Spinal cord (tissue), 10 donors: ENCODE results near the gene LRRC1. TPM values are rescaled to one million over a fixed set of nuclear protein-coding genes. Genes with fewer than 3 reads are reported as not detected.

Experiments used
- DNase-seq, 6 donors: peaks; one replicate each; pipeline versions ENCODE4 v3.0.0 to v3.0.0-alpha.2; 2013 to 2015; ENCODE audit warnings: low spot score in 6 of 6, low read depth in 4 of 6
- H3K27ac ChIP-seq: one replicate; pipeline ENCODE4 v1.5.1; 2013; ENCODE audit warnings: low read depth, low read length, control low read depth
- H3K27me3 ChIP-seq: one replicate; pipeline ENCODE4 v1.6.1; 2013; ENCODE audit warnings: low read length; ENCODE audit not compliant: control insufficient read depth, insufficient read depth
- H3K36me3 ChIP-seq: one replicate; pipeline ENCODE4 v1.6.1; 2013; ENCODE audit warnings: low read length; ENCODE audit not compliant: control insufficient read depth, insufficient read depth
- H3K4me1 ChIP-seq: one replicate; pipeline ENCODE4 v1.6.1; 2013; ENCODE audit warnings: low read length; ENCODE audit not compliant: control insufficient read depth, insufficient read depth
- H3K4me3 ChIP-seq: one replicate; pipeline ENCODE4 v1.5.1; 2013; ENCODE audit warnings: low read depth, low read length, control low read depth
- H3K9me3 ChIP-seq: one replicate; pipeline ENCODE4 v1.6.1; 2013; ENCODE audit warnings: low read length; ENCODE audit not compliant: control insufficient read depth, insufficient read depth
- whole genome bisulfite sequencing: methylation state at CpG from one replicate; pipeline ENCODE4 v1.1.5; 2013; ENCODE audit warnings: missing lambda C conversion rate; ENCODE audit not compliant: insufficient coverage; 5-methylcytosine and 5-hydroxymethylcytosine counted together
- polyA plus RNA-seq, 2 donors: library from polyadenylated mRNA; unstranded; fragments of 120-200 nt; gene quantifications; one replicate each; pipeline ENCODE4 v1.2.1, GENCODE V29; 2013; ENCODE audit not compliant: insufficient read length in 2 of 2
- total RNA-seq, 2 donors: library from RNA; depleted of rRNA in 1 of 2; stranded (reverse); fragments of 120-200 nt in 1 of 2; fragments of >200 nt in 1 of 2; gene quantifications; one replicate each; pipeline versions ENCODE4 v1.2.3 to v1.2.4, GENCODE V29; 2013 to 2014
- donor health status: healthy.

LRRC1 gene
- total and polyA plus RNA-seq, 4 donors = 14.5 to 15.8 (median 15.5) TPM

- peaks cover 2% of the 10 kb centered on the region for H3K9me3 ChIP-seq
- H3K27ac ChIP-seq = no peak overlapping the region
- no peaks in the 10 kb centered on the region for H3K27me3 ChIP-seq
- no peak for DNase-seq
- WGBS = no CpG with 5 or more reads among the region's 1 CpG
- no peaks in the 10 kb centered on the region for H3K4me1 ChIP-seq
- H3K36me3 ChIP-seq = no peaks in the 10 kb centered on the region
- no peak overlapping the region for H3K4me3 ChIP-seq
Measured at GRCh38 chr6:53786832-53787231, 8.0 kb upstream of the LRRC1 start.

- Histone ChIP-seq H3K27me3 (peaks cover 3% of the 10 kb centered on the region), H3K4me3 (no peak overlapping the region), H3K9me3 (peaks cover 2% of the 10 kb centered on the region), H3K36me3 (no peaks in the 10 kb centered on the region), H3K4me1 (peaks cover 14% of the 10 kb centered on the region), H3K27ac (no peak overlapping the region)
- DNase-seq = no peak
- WGBS = no CpG with 5 or more reads among the region's 2 CpGs
Measured at GRCh38 chr6:53790886-53791285, 3.9 kb upstream of the LRRC1 start.

GRCh38 chr6:53792016-53792415, 2.8 kb upstream of the LRRC1 start:
- no peak for DNase-seq
- Histone ChIP-seq H3K9me3 (peaks cover 2% of the 10 kb centered on the region), H3K27me3 (peaks cover 3% of the 10 kb centered on the region), H3K4me1 (peaks cover 15% of the 10 kb centered on the region), H3K27ac (no peak overlapping the region), H3K36me3 (no peaks in the 10 kb centered on the region), H3K4me3 (no peak overlapping the region)
- WGBS = 83% methylated on average over 1 of the region's 2 CpGs

GRCh38 chr6:53792973-53793317, 1.9 kb upstream of the LRRC1 start:
- Histone ChIP-seq H3K27ac (peak overlapping the region; percentile 90), H3K27me3 (peaks cover 3% of the 10 kb centered on the region), H3K4me1 (peaks cover 15% of the 10 kb centered on the region), H3K9me3 (peaks cover 2% of the 10 kb centered on the region), H3K36me3 (no peaks in the 10 kb centered on the region), H3K4me3 (peak overlapping the region; percentile 87)
- DNase-seq = no peak
- no CpG with 5 or more reads among the region's 3 CpGs for WGBS

- under 1% methylated on average over 18 of the region's 25 CpGs for WGBS
- H3K4me3 ChIP-seq = peak overlapping the region; percentile 87
- no peaks in the 10 kb centered on the region for H3K9me3 ChIP-seq
- H3K36me3 ChIP-seq = no peaks in the 10 kb centered on the region
- H3K27me3 ChIP-seq = peaks cover 3% of the 10 kb centered on the region
- H3K27ac ChIP-seq = peak overlapping the region; percentile 90
- DNase-seq = peak in 4 of 6 donors; percentile 59 to 93 (median 73)
- peaks cover 15% of the 10 kb centered on the region for H3K4me1 ChIP-seq
Measured at GRCh38 chr6:53793318-53794136, 1.3 kb upstream of the LRRC1 start.

- no peaks in the 10 kb centered on the region for H3K36me3 ChIP-seq
- H3K4me3 ChIP-seq = peak overlapping the region; percentile 87
- H3K27me3 ChIP-seq = peaks cover 3% of the 10 kb centered on the region
- WGBS = 0% methylated on average over 11 of the region's 27 CpGs
- peaks cover 15% of the 10 kb centered on the region for H3K4me1 ChIP-seq
- peak overlapping the region; percentile 90 for H3K27ac ChIP-seq
- peak in 4 of 6 donors; percentile 45 to 85 (median 68) for DNase-seq
- no peaks in the 10 kb centered on the region for H3K9me3 ChIP-seq
Measured at GRCh38 chr6:53794137-53794719, 577 bp upstream of the LRRC1 start.

GRCh38 chr6:53795340-53795701, 516 bp downstream of the LRRC1 start:
- 0% methylated on average over 21 of the region's 21 CpGs for WGBS
- H3K36me3 ChIP-seq = no peaks in the 10 kb centered on the region
- peaks cover 15% of the 10 kb centered on the region for H3K4me1 ChIP-seq
- peak overlapping the region; percentile 62 for H3K27ac ChIP-seq
- peak in 1 of 6 donors; percentile 4 for DNase-seq
- H3K27me3 ChIP-seq = peaks cover 3% of the 10 kb centered on the region
- peak overlapping the region; percentile 87 for H3K4me3 ChIP-seq
- H3K9me3 ChIP-seq = no peaks in the 10 kb centered on the region

GRCh38 chr6:53795702-53796450, 1.1 kb downstream of the LRRC1 start:
- H3K27me3 ChIP-seq = peaks cover 3% of the 10 kb centered on the region
- no peaks in the 10 kb centered on the region for H3K9me3 ChIP-seq
- DNase-seq = peak in 2 of 6 donors; percentile 35 to 36
- peak overlapping the region; percentile 87 for H3K4me3 ChIP-seq
- no peak overlapping the region for H3K27ac ChIP-seq
- under 1% methylated on average over 41 of the region's 47 CpGs for WGBS
- H3K36me3 ChIP-seq = no peaks in the 10 kb centered on the region
- H3K4me1 ChIP-seq = peaks cover 15% of the 10 kb centered on the region

- Histone ChIP-seq H3K36me3 (no peaks in the 10 kb centered on the region), H3K4me1 (peaks cover 15% of the 10 kb centered on the region), H3K9me3 (no peaks in the 10 kb centered on the region), H3K4me3 (peak overlapping the region; percentile 87), H3K27ac (no peak overlapping the region), H3K27me3 (peaks cover 3% of the 10 kb centered on the region)
- WGBS = no CpG with 5 or more reads among the region's 3 CpGs
- peak in 1 of 6 donors; percentile 11 for DNase-seq
Measured at GRCh38 chr6:53796451-53796780, 1.6 kb downstream of the LRRC1 start.
